GM18507 (cell line): ENCODE measurements around the gene BNC2.

Experiments used
- DNase-seq: peaks from one replicate; pipeline ENCODE4 v3.0.0; 2011; ENCODE audit warnings: low read depth; ENCODE audit not compliant: insufficient read length; ENCODE audit errors: extremely low spot score
- FAIRE-seq: peaks from 2 replicates; lab custom pipeline; 2011; peaks lifted over from hg19 to GRCh38; lab: Jason Lieb, UNC

BNC2 gene

GRCh38 chr9:16532681-16533450 lies 337.6 kb downstream of the BNC2 start:
- no peak for DNase-seq

GRCh38 chr9:16532272-16532671 lies 338.2 kb downstream of the BNC2 start:
- DNase-seq (no peak), FAIRE-seq (no peak)

More at GRCh38 chr9:16532681-16533450, 337.6 kb downstream of the BNC2 start:
- no peak for FAIRE-seq

GRCh38 chr9:16530669-16531642 lies 339.5 kb downstream of the BNC2 start:
- FAIRE-seq = no peak

GRCh38 chr9:16527573-16527972 lies 342.9 kb downstream of the BNC2 start:
- no peak for FAIRE-seq
- no peak for DNase-seq

More at GRCh38 chr9:16530669-16531642, 339.5 kb downstream of the BNC2 start:
- no peak for DNase-seq

GRCh38 chr9:16526380-16526779 lies 344.1 kb downstream of the BNC2 start:
- FAIRE-seq (no peak), DNase-seq (no peak)

GRCh38 chr9:16524823-16525222 lies 345.6 kb downstream of the BNC2 start:
- FAIRE-seq (no peak), DNase-seq (no peak)

- FAIRE-seq (no peak), DNase-seq (no peak)
Observed at GRCh38 chr9:16524078-16524477, 346.4 kb downstream of the BNC2 start.

GRCh38 chr9:16521868-16522411 lies 348.5 kb downstream of the BNC2 start:
- no peak for DNase-seq
- no peak for FAIRE-seq

- FAIRE-seq = no peak
- DNase-seq = no peak
Observed at GRCh38 chr9:16519001-16519400, 351.5 kb downstream of the BNC2 start.

- no peak for FAIRE-seq
Observed at GRCh38 chr9:16516891-16517290, 353.6 kb downstream of the BNC2 start.

GRCh38 chr9:16515879-16516301 lies 354.6 kb downstream of the BNC2 start:
- FAIRE-seq (no peak), DNase-seq (no peak)

More at GRCh38 chr9:16516891-16517290, 353.6 kb downstream of the BNC2 start:
- no peak for DNase-seq

GRCh38 chr9:16515207-16515606 lies 355.3 kb downstream of the BNC2 start:
- DNase-seq = no peak
- no peak for FAIRE-seq

GRCh38 chr9:16514131-16514530 lies 356.3 kb downstream of the BNC2 start:
- no peak for DNase-seq
- no peak for FAIRE-seq

GRCh38 chr9:16512281-16512680 lies 358.2 kb downstream of the BNC2 start:
- DNase-seq = no peak
- no peak for FAIRE-seq

GRCh38 chr9:16510482-16510881 lies 360.0 kb downstream of the BNC2 start:
- DNase-seq (no peak), FAIRE-seq (no peak)

- no peak for FAIRE-seq
- DNase-seq = no peak
Observed at GRCh38 chr9:16509997-16510396, 360.5 kb downstream of the BNC2 start.

- FAIRE-seq = no peak
- DNase-seq = no peak
Observed at GRCh38 chr9:16505199-16505598, 365.3 kb downstream of the BNC2 start.

- no peak for DNase-seq
- no peak for FAIRE-seq
Observed at GRCh38 chr9:16501726-16502125, 368.7 kb downstream of the BNC2 start.

- DNase-seq = no peak
- FAIRE-seq = no peak
Observed at GRCh38 chr9:16501141-16501540, 369.3 kb downstream of the BNC2 start.

GRCh38 chr9:16500386-16500785 lies 370.1 kb downstream of the BNC2 start:
- no peak for DNase-seq
- no peak for FAIRE-seq
